Endothelial cell of umbilical vein (primary cell): ENCODE measurements around the gene TMEM269. TPM values are rescaled to one million over a fixed set of nuclear protein-coding genes. Genes with fewer than 3 reads are reported as not detected.

Experiments used
- BruUV-seq: library from RNA; stranded (reverse); fragments of 400-500 nt; replicated peaks from 2 replicates; lab custom pipeline; 2021; lab: Mats Ljungman, UMichigan
- CTCF ChIA-PET: fragments of 300-600, 350-600 bp; sonication (Branson Sonifier 250); formaldehyde crosslinking; loops from one replicate; lab custom pipeline; 2021; ENCODE audit warnings: antibody characterized with exemption, inconsistent platforms; lab: Charles Lee
- POLR2A ChIA-PET: fragments of 300-600, 350-600 bp; sonication (Branson Sonifier 250); formaldehyde crosslinking; loops from one replicate; lab custom pipeline; 2021; ENCODE audit warnings: antibody characterized with exemption, inconsistent platforms; lab: Charles Lee
- DNase-seq: peaks from one replicate; pipeline ENCODE4 v3.0.0-alpha.2; 2011; ENCODE audit warnings: low read depth, low spot score
- FAIRE-seq: peaks from 2 replicates; lab custom pipeline; 2011; peaks lifted over from hg19 to GRCh38; lab: Jason Lieb, UNC
- H2AFZ ChIP-seq: 2 replicates; pipeline ENCODE4 v1.6.0; 2012; ENCODE audit warnings: low read depth, low read length, control low read depth, inconsistent platforms
- H3K27ac ChIP-seq: 2 replicates; pipeline ENCODE4 v1.5.1; 2011; ENCODE audit warnings: low read depth, mild to moderate bottlenecking, control low read depth, low read length, moderate library complexity; ENCODE audit not compliant: insufficient read depth
- H3K27me3 ChIP-seq, 2 experiments: 2 replicates each; pipeline versions ENCODE4 v1.6.0 to v1.6.1; 2011; ENCODE audit warnings: low read length in 2 of 2, mixed read lengths in 1 of 2; ENCODE audit not compliant: control insufficient read depth in 2 of 2, insufficient read depth in 2 of 2
- H3K36me3 ChIP-seq, 2 experiments: 2 replicates in 1 of 2; 3 replicates in 1 of 2; pipeline ENCODE4 v1.5.1; 2011; ENCODE audit warnings: low read length in 2 of 2, mild to moderate bottlenecking in 1 of 2, moderate library complexity in 1 of 2; ENCODE audit not compliant: control insufficient read depth in 2 of 2, insufficient read depth in 2 of 2; ENCODE audit errors: extremely low read depth in 1 of 2
- H3K4me1 ChIP-seq: 3 replicates; pipeline ENCODE4 v1.5.1; 2011; ENCODE audit warnings: mild to moderate bottlenecking, low read length; ENCODE audit not compliant: control insufficient read depth, insufficient read depth; ENCODE audit errors: extremely low read depth
- H3K4me2 ChIP-seq: 2 replicates; pipeline ENCODE4 v1.6.1; 2011; ENCODE audit warnings: low read length, control low read depth, mixed read lengths; ENCODE audit not compliant: insufficient read depth
- H3K4me3 ChIP-seq, 3 experiments: fragments of 200-600 bp in 1 of 3; sonication (generic), shearing (Covaris generic) in 1 of 3; replicated peaks in 1 of 3; 2 replicates each; pipeline ENCODE4 v1.5.1; 2011 to 2016; ENCODE audit warnings: control low read depth in 3 of 3, low read length in 3 of 3, mild to moderate bottlenecking in 2 of 3, inconsistent platforms in 1 of 3, low read depth in 1 of 3, moderate library complexity in 1 of 3; ENCODE audit not compliant: insufficient read depth in 1 of 3
- H3K79me2 ChIP-seq: 2 replicates; pipeline ENCODE4 v1.6.0; 2012; ENCODE audit warnings: low read length, inconsistent platforms; ENCODE audit not compliant: control insufficient read depth, insufficient read depth
- H3K9ac ChIP-seq: replicated peaks from 2 replicates; pipeline ENCODE3; 2011; ENCODE audit warnings: low read length, control low read depth; ENCODE audit not compliant: insufficient read depth; ENCODE audit errors: extremely low read depth
- H3K9me1 ChIP-seq: replicated peaks from 3 replicates; pipeline ENCODE4 v1.6.0; 2011; ENCODE audit warnings: mild to moderate bottlenecking, low read length; ENCODE audit not compliant: control insufficient read depth, insufficient read depth; ENCODE audit errors: extremely low read depth
- H3K9me3 ChIP-seq: replicated peaks from 2 replicates; pipeline ENCODE4 v1.5.1; 2012; ENCODE audit warnings: low read length, inconsistent platforms; ENCODE audit not compliant: control insufficient read depth, insufficient read depth
- H4K20me1 ChIP-seq: replicated peaks from 2 replicates; pipeline ENCODE3; 2011; ENCODE audit warnings: mild to moderate bottlenecking, low read length; ENCODE audit not compliant: control insufficient read depth, insufficient read depth; ENCODE audit errors: extremely low read depth
- EZH2 ChIP-seq: IDR thresholded peaks from 2 replicates; pipeline ENCODE4 v1.6.1; 2012; ENCODE audit warnings: borderline replicate concordance, low read depth, mild to moderate bottlenecking, moderate library complexity, low read length, inconsistent platforms; ENCODE audit not compliant: severe bottlenecking
- FOS ChIP-seq: IDR thresholded peaks from 2 replicates; pipeline ENCODE4 v1.6.1; 2011; ENCODE audit warnings: mild to moderate bottlenecking, low read length, moderate library complexity, borderline replicate concordance; ENCODE audit not compliant: insufficient read depth
- GATA2 ChIP-seq: IDR thresholded peaks from 2 replicates; pipeline ENCODE4 v1.7.0; 2011; ENCODE audit warnings: low read depth, mild to moderate bottlenecking, moderate library complexity, mixed read lengths, low read length; ENCODE audit not compliant: insufficient read length, insufficient read depth
- JUN ChIP-seq: IDR thresholded peaks from 2 replicates; pipeline ENCODE4 v1.6.1; 2011; ENCODE audit warnings: borderline replicate concordance, low read depth; ENCODE audit not compliant: insufficient read length, insufficient read depth
- MYC ChIP-seq: IDR thresholded peaks from one replicate; pipeline ENCODE4 v1.6.1; 2011; ENCODE audit warnings: mild to moderate bottlenecking, low read depth, low read length
- POLR2A ChIP-seq: IDR thresholded peaks from 2 replicates; pipeline ENCODE4 v1.6.1; 2012; ENCODE audit warnings: low read depth, mild to moderate bottlenecking, control low read depth, low read length
- POLR2AphosphoS5 ChIP-seq: IDR thresholded peaks from 2 replicates; pipeline ENCODE4 v1.6.1; 2012; ENCODE audit warnings: low read depth, mild to moderate bottlenecking, control low read depth, low read length, moderate library complexity; ENCODE audit not compliant: insufficient read depth
- dilution Hi-C: fragments of 300-500 bp; cut with MboI; formaldehyde crosslinking; loops from one replicate; pipeline ENCODE4 v1.15.0; 2019; ENCODE audit warnings: low sequenced_read_pairs; ENCODE audit not compliant: extremely low pct_ligation_motif_present
- intact Hi-C: fragments of 100-400 bp; cut with micrococcal nuclease; formaldehyde crosslinking; loops from one replicate; pipeline ENCODE4 v1.10.0; 2022
- polyA plus RNA-seq, 4 experiments: library from polyadenylated mRNA; depleted of rRNA in 3 of 4; stranded (reverse) in 3 of 4; unstranded in 1 of 4; fragments of >200 nt; gene quantifications; 2 replicates each; pipeline versions ENCODE4 v1.2.1 to v1.2.3, GENCODE V29; 2011 to 2012; ENCODE audit warnings: missing spikeins in 1 of 4
- total RNA-seq: library from RNA; stranded (reverse); gene quantifications from 2 replicates; pipeline ENCODE4 v1.2.3, GENCODE V29; 2021
- TF ChIP-seq, protein P1 (sequence below): IDR thresholded peaks from 2 replicates; pipeline ENCODE4 v1.6.1; 2011; ENCODE audit not compliant: insufficient read depth, insufficient read length
- TF ChIP-seq, protein P2 (sequence below), 2 donors: IDR thresholded peaks; 1 replicate in 1 of 2; 2 replicates in 1 of 2; pipeline ENCODE4 v1.5.1; 2011; ENCODE audit warnings: low read length in 2 of 2, mild to moderate bottlenecking in 2 of 2, moderate library complexity in 2 of 2, control low read depth in 1 of 2, inconsistent platforms in 1 of 2, low read depth in 1 of 2; ENCODE audit not compliant: insufficient read depth in 1 of 2; ENCODE audit errors: extremely low read depth in 1 of 2

The TMEM269 gene
- total and polyA plus RNA-seq, 2 donors (not counting 3 experiments of a cell fraction or from before 2014, with no cell fraction given) = 0.03 TPM; not detected in 1

DNA sequence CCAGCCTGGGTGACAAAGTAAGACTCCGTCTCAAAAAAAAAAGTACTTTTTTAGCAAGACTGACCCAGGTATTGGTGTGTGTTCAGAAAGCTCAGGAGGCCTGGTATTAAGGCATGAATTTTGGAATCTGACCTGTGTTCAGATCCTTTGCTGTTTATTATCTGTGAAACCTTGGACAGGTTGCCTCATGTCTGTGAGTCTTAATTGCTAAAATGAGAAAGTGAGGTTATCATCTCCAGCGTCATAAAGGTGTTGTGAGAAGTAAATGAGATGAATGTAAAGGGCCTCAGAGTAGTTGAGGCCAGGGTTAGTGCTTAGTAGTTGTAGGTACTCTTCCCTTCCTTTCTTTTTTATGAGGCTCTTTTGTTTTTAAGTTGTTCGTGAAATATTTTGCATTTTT is 15.0 kb upstream of the TMEM269 start:
- Histone ChIP-seq H3K27ac (no peak overlapping the region), H3K36me3 (peaks cover under 1% of the 10 kb centered on the region in 2 experiments), H2AFZ (no peak overlapping the region), H3K9me1 (no peaks in the 10 kb centered on the region), H3K4me2 (no peak overlapping the region), H3K4me1 (peaks cover 15% of the 10 kb centered on the region), H3K79me2 (peaks cover 47% of the 10 kb centered on the region), H3K27me3 (no peaks in the 10 kb centered on the region), H4K20me1 (no peaks in the 10 kb centered on the region), H3K4me3 (no peak overlapping the region), H3K9me3 (no peaks in the 10 kb centered on the region), H3K9ac (no peak overlapping the region)
- no TSS peak for BruUV-seq
- FAIRE-seq (no peak), DNase-seq (no peak)
- ChIA-PET CTCF (no interaction called here), POLR2A (no interaction called here)
- no peak for TF ChIP-seq EZH2
- TF ChIP-seq, protein P1, sequence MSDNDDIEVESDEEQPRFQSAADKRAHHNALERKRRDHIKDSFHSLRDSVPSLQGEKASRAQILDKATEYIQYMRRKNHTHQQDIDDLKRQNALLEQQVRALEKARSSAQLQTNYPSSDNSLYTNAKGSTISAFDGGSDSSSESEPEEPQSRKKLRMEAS = no peak
- TF ChIP-seq, protein P2, sequence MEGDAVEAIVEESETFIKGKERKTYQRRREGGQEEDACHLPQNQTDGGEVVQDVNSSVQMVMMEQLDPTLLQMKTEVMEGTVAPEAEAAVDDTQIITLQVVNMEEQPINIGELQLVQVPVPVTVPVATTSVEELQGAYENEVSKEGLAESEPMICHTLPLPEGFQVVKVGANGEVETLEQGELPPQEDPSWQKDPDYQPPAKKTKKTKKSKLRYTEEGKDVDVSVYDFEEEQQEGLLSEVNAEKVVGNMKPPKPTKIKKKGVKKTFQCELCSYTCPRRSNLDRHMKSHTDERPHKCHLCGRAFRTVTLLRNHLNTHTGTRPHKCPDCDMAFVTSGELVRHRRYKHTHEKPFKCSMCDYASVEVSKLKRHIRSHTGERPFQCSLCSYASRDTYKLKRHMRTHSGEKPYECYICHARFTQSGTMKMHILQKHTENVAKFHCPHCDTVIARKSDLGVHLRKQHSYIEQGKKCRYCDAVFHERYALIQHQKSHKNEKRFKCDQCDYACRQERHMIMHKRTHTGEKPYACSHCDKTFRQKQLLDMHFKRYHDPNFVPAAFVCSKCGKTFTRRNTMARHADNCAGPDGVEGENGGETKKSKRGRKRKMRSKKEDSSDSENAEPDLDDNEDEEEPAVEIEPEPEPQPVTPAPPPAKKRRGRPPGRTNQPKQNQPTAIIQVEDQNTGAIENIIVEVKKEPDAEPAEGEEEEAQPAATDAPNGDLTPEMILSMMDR (IDR thresholded peaks at IDR 0.05; ENCODE audit: extremely low read depth in 1 of 2, insufficient read depth in 1 of 2, low read depth in 1 of 2, low read length in 2 of 2) = no peak
- no peak for TF ChIP-seq GATA2
- TF ChIP-seq JUN = no peak
- no peak for TF ChIP-seq POLR2A
- TF ChIP-seq MYC = no peak
- TF ChIP-seq POLR2AphosphoS5 = no peak
- TF ChIP-seq FOS = no peak
- dilution Hi-C loops (no loop called here), intact Hi-C loops (loop anchor here (5.0 kb wide), 2 partner anchors 152 to 313 kb away; partner anchors contain the start of genes PPCS and ZMYND12)
